ENCODE results near the gene SPOCK1.

SPOCK1 gene

DNA sequence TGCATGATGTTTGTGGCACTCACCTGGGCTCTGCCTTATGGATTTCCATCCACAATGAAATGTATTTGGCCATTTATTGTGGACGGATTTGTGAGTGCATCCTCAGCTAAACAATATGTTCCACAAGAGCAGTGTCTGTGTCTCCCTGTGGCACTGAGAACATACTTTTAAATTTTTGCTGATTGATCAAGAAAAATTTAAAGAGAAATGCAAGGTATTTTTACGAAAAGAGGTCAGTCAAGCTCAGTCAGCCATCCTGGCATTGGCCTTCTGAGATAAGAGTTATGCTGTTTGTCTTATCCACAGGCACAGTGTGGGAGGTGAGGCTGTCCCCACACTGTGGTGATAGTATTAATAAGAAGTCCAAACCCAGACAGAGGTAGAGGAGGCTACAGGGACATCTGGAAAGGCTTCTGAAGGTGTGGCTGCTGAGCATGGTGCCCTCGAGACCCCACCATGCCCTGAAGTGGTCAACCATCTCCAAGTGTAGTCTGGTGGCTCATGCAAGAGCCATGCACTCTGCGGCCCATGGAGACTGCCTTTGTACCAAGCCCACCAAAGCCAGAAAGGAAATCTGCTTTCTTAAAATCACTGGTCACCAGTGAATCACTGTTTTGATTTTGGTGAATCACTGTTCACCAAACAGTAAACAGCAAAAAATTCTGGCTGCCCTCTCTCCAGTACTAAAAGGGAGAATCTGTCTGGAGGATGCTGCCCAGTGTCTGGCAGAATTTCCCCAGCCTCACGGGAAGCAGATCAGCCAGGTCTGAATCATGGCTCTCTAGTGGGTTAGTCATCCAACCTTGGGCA, 28.8 kb downstream of the SPOCK1 start:
- peak; percentile 100 for DNase-seq (ENCODE audit: low read depth)
- H3K4me3 ChIP-seq (ENCODE audit: control insufficient read depth, low read depth, low read length): no peak overlapping the region

DNA sequence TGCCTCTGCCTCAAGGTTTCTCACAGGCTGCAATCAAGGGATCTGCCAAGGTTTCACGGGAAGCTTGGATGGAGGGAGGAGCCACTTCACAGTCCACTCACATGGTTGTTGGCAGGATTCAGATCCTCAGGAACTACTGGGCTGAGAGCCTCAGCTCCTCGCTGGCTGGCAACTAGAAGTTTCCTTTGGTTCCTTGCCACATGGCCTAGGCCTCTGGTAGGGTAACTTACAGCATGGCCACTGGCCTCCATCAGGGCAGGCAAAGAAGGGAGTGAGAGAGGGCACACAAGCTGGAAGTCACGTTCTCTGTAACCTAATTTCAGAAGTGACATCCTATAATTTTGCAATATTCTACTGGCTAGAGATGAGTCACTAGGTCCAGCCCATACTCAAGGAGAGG, 32.2 kb downstream of the SPOCK1 start:
- peak; percentile 69 for DNase-seq (ENCODE audit: low read depth)
- TF ChIP-seq, protein P1, sequence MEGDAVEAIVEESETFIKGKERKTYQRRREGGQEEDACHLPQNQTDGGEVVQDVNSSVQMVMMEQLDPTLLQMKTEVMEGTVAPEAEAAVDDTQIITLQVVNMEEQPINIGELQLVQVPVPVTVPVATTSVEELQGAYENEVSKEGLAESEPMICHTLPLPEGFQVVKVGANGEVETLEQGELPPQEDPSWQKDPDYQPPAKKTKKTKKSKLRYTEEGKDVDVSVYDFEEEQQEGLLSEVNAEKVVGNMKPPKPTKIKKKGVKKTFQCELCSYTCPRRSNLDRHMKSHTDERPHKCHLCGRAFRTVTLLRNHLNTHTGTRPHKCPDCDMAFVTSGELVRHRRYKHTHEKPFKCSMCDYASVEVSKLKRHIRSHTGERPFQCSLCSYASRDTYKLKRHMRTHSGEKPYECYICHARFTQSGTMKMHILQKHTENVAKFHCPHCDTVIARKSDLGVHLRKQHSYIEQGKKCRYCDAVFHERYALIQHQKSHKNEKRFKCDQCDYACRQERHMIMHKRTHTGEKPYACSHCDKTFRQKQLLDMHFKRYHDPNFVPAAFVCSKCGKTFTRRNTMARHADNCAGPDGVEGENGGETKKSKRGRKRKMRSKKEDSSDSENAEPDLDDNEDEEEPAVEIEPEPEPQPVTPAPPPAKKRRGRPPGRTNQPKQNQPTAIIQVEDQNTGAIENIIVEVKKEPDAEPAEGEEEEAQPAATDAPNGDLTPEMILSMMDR (conservative IDR thresholded peaks at IDR 0.05; ENCODE audit: control insufficient read depth, insufficient read depth, low read depth, low read length): no peak

More for the DNA sequence above, 28.8 kb downstream of the SPOCK1 start:
- TF ChIP-seq, protein P1 (conservative IDR thresholded peaks at IDR 0.05; ENCODE audit: control insufficient read depth, insufficient read depth, low read depth, low read length): no peak

DNA sequence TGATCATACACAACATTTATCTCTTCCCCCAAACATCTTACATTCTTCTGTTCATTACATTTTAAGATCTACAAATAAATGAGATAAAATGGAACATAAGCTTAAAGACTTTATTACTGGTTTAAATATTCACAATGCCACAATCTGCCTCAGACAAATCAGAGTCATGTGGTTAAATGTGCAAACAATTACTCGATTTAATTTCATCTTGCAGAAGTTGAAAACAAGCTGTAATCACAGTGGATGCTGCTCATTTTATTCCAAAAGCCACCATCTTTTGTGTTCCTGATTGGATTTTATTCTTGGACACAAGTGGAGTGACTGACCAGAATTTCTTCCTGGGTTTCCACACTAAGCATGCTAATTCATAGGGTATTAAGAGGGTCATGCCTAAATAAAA, 33.2 kb downstream of the SPOCK1 start:
- TF ChIP-seq, protein P1 (conservative IDR thresholded peaks at IDR 0.05; ENCODE audit: control insufficient read depth, insufficient read depth, low read depth, low read length): no peak
- DNase-seq (ENCODE audit: low read depth): no peak
- no peak overlapping the region for H3K4me3 ChIP-seq (ENCODE audit: control insufficient read depth, low read depth, low read length)

More for the DNA sequence above, 32.2 kb downstream of the SPOCK1 start:
- H3K4me3 ChIP-seq (ENCODE audit: control insufficient read depth, low read depth, low read length): no peak overlapping the region

DNA sequence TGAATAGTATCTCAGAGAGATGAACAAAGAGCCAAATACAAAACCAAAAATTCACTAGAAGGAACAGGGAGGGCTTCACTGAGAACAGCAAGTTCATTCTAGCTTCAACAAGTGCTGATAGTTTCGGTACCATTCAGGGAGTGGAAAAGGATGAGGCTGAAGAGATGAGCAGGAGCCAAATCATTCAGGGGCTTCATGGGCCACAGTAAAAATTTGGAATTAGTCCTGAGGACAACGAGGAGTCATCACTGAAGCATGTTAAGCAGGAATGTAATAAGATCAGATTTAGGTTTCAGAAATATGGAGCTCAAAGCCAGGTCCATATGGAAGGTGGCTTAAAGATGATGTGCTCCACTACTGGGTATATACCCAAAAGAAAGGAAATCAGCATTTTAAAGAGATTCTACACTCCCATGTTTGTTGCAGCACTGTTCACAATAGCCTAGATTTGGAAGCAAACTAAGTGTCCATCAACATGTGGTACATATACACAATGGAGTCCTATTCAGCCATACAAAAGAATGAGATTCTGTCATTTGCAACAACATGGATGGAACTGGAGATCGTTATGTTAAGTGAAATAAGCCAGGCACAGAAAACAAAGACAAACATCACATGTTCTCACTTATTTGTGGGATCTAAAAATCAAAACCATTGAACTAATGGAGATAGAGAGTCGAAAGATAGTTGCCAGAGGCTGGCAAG, 36.2 kb downstream of the SPOCK1 start:
- peak; percentile 18 for DNase-seq (ENCODE audit: low read depth)
- no peak overlapping the region for H3K4me3 ChIP-seq (ENCODE audit: control insufficient read depth, low read depth, low read length)
- TF ChIP-seq, protein P1 (conservative IDR thresholded peaks at IDR 0.05; ENCODE audit: control insufficient read depth, insufficient read depth, low read depth, low read length): no peak

DNA sequence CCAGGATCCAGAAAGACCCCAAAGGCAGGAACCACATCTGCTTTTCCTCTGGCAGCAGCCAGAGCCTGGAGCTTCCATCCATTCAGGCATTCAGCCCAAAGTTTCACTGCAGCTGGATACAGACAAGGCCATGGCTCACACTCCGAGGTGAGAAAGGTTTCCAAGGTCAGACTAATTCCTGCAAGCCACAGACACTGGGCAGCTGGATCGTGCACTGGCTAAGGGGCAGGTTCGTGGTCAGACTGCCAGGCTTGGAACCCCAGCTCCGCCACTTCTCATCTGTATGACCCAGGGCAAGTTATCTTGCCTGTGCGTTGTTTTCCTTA, 36.9 kb downstream of the SPOCK1 start:
- TF ChIP-seq, protein P1 (conservative IDR thresholded peaks at IDR 0.05; ENCODE audit: control insufficient read depth, insufficient read depth, low read depth, low read length): no peak
- H3K4me3 ChIP-seq (ENCODE audit: control insufficient read depth, low read depth, low read length): no peak overlapping the region
- DNase-seq (ENCODE audit: low read depth): no peak

DNA sequence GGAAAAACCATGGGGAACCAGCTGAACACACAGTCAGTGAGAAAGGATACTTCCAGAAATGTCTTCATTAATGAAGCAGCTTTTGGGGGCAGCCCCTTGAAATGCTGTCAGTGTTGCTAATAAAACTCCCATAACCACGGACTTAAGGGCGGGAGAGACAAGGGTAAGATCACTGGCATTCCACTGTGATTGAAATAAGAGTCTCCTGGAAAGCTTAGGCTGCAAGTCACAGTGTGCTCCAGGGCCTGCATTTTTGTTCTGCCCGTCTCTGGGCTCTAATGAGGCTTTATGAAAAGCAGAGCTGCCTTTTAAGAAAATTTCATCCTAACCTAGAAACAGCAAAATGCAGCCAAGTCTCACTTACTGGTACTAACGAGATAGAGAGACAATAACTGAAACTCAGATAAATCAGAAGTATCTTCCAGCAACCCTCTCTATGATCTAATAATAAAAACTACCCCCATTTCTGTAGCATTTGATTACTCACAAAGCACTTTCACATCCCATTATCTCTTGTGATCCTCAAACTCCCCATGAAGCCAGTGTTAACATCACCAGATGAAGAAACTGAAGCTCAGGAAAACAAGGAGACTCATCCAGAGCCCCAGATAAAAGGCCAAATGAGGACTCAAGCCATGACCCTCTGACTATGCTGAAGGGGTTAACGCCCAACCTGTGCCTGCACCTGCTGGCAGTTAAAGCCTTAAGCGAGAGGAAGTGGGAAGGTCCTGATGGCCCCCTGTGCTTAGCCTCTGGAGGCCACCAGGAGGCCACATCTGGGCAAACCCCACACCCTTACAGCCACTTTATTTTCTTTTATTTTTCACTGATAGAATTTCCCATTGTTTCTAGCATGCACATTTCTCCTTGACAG, 37.5 kb downstream of the SPOCK1 start:
- no peak overlapping the region for H3K4me3 ChIP-seq (ENCODE audit: control insufficient read depth, low read depth, low read length)
- TF ChIP-seq, protein P1 (conservative IDR thresholded peaks at IDR 0.05; ENCODE audit: control insufficient read depth, insufficient read depth, low read depth, low read length): peak; percentile 29
- no peak for DNase-seq (ENCODE audit: low read depth)

All from fibroblast of mammary gland (primary cell).